Measurements from ENCODE around the gene SAV1.

- TF ChIP-seq TAF1 (IDR thresholded peaks at IDR 0.05; ENCODE audit: borderline replicate concordance, insufficient read depth, low read length) (no peak), REST (IDR thresholded peaks at IDR 0.05; ENCODE audit: insufficient read depth in 1 of 2, low read depth in 2 of 2, low read length in 2 of 2) (no peak), POLR2AphosphoS5 (IDR thresholded peaks at IDR 0.05; ENCODE audit: low read depth, low read length) (no peak), FOXP2 (optimal IDR thresholded peaks at IDR 0.05; ENCODE audit: borderline replicate concordance, extremely low read depth, extremely low read length, insufficient read depth) (no peak), SIN3A (IDR thresholded peaks at IDR 0.05; ENCODE audit: borderline replicate concordance, insufficient read depth, low read length) (no peak)
Observed at GRCh38 chr14:50624447-50624846, 43.7 kb downstream of the SAV1 start.

Data from PFSK-1 (cell line).